ENCODE measurements around the gene S1PR3.

GRCh38 chr9:88947581-88948573, 43.4 kb upstream of the S1PR3 start:
- TF ChIP-seq CTCF (IDR thresholded peaks at IDR 0.05) (no peak), POLR2A (IDR thresholded peaks at IDR 0.05) (no peak), POLR2AphosphoS5 (IDR thresholded peaks at IDR 0.05) (no peak), EP300 (IDR thresholded peaks at IDR 0.05) (no peak)
